Bronchial epithelial cell (primary cell): ENCODE measurements around the gene ISLR. TPM values are rescaled to one million over a fixed set of nuclear protein-coding genes. Genes with fewer than 3 reads are reported as not detected.

Source experiments
- DNase-seq: peaks from one replicate; pipeline ENCODE4 v3.0.0-alpha.2; 2010; ENCODE audit warnings: low read depth
- FAIRE-seq: peaks from 2 replicates; lab custom pipeline; 2011; peaks lifted over from hg19 to GRCh38; lab: Jason Lieb, UNC
- H3K27me3 ChIP-seq: 2 replicates; pipeline ENCODE4 v1.5.1; 2011; ENCODE audit warnings: low read length; ENCODE audit not compliant: control insufficient read depth, insufficient read depth
- H3K36me3 ChIP-seq: 2 replicates; pipeline ENCODE4 v1.5.1; 2011; ENCODE audit warnings: low read length; ENCODE audit not compliant: control insufficient read depth, insufficient read depth
- H3K4me3 ChIP-seq: 2 replicates; pipeline ENCODE4 v1.5.1; 2011; ENCODE audit warnings: mild to moderate bottlenecking, low read depth, low read length, control low read depth
- CTCF ChIP-seq: IDR thresholded peaks from 2 replicates; pipeline ENCODE4 v1.5.1; 2011; ENCODE audit warnings: mild to moderate bottlenecking, moderate library complexity, low read length, control low read depth, inconsistent platforms; ENCODE audit not compliant: insufficient read depth, severe bottlenecking
- total RNA-seq: library from RNA; depleted of rRNA; stranded (reverse); fragments of >200 nt; gene quantifications from 2 replicates; pipeline ENCODE4 v1.2.1, GENCODE V29; 2014

ISLR gene
- total RNA-seq, 1 donor from 2014 or later = 0.53 TPM

GRCh38 chr15:74144153-74144775 is 29.2 kb upstream of the ISLR start:
- DNase-seq (no peak), FAIRE-seq (peak; percentile 36)
- TF ChIP-seq CTCF = no peak
- no peaks in the 10 kb centered on the region for H3K36me3 ChIP-seq
- no peak overlapping the region for H3K4me3 ChIP-seq
- peaks cover 6% of the 10 kb centered on the region for H3K27me3 ChIP-seq

DNA sequence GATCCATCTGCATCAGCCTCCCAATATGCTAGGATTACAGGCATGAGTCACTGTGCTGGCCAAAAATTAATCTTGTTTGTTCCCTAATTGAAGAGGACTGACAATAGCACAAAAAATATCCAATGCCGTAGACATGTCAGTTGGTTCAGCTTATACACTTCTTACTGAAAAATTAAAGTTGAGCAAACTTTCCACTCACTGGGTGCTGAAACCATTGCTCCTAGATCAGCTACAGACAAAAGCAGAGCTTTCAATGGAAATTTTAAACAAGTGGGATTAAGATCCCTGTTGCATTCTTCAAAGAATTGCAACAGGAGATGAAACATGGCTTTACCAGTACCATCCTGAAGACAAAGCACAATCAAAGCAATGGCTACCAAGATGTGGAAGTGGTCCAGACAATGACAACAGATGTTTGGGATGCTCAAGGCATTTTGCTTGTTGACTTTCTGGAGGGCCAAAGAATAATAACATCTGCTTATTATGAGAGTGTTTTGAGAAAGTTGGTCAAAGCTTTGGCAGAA is 27.2 kb upstream of the ISLR start:
- no peak for TF ChIP-seq CTCF
- FAIRE-seq (no peak), DNase-seq (no peak)
- no peak overlapping the region for H3K4me3 ChIP-seq
- no peaks in the 10 kb centered on the region for H3K36me3 ChIP-seq
- peaks cover 2% of the 10 kb centered on the region for H3K27me3 ChIP-seq

- Histone ChIP-seq H3K36me3 (no peaks in the 10 kb centered on the region), H3K4me3 (no peak overlapping the region), H3K27me3 (peaks cover 2% of the 10 kb centered on the region)
- FAIRE-seq (no peak), DNase-seq (no peak)
- TF ChIP-seq CTCF = no peak
Measured at GRCh38 chr15:74147051-74147450, 26.5 kb upstream of the ISLR start.

DNA sequence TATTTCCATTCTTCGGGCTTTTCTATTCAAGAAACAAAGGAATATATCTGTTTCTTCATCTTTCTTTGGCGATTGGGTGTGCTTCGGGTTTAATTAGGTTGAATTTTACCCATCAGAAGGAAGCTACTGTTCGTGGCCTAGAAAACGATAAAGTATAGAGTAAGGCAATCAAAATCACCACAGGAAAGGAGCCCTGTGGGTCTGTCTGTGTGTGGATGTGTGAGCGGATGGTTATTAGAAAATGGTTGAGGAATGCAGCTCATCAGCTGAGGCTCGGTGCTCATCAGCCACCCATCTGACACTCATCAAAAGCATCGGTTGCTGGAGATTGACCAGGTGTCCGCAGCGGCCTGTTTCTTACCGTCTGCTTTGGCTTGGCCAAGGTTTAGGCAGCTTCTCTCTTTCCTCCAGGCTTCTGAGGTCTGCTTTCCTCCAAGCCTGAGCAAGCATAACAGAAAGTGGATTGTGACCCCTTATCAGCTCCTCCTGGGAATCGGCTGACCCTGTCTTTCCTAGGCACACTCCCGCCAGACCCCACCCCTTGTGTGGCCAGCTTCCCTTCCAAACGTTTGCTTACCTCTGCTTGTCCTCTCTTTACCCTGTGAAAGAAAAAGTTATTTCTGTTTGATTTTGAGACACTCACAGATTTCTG is 17.6 kb upstream of the ISLR start:
- H3K36me3 ChIP-seq = no peaks in the 10 kb centered on the region
- no peak for DNase-seq
- no peak for TF ChIP-seq CTCF
- no peak overlapping the region for H3K4me3 ChIP-seq
- H3K27me3 ChIP-seq = peaks cover 3% of the 10 kb centered on the region
- FAIRE-seq = no peak

DNA sequence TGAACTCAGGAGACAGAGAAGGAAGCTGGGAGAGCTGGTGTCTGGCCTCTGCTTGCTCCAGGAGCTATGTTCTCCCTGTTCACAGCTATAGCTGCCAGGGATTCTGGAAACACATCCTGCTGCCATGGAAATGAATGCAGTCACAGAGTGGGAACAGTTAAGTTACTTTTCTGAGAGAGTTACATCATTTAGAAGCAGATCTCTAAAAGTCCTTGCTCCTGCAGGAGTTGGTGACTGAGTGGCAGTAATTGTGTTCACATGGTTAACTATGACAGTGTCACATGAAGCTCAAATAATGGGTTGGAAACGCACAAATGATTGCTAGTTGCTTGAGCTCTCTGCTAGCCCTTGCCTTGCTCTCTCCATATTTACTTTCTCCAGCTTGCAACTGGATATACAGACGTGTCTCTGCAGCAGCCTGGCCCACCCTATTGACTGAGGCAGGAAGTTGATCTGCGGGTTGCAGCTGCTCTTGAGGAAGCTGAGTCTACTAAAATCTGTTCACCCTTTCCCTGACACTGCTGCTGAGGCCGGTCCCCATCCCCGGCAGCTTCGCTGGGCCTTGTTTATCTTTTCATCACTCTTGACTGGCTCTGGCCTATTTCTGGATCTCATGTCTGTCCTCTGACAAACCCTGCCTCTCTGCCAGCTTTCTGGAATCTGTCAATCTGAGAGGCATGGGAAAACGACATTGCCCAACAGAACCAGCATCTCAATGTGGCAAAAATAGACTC is 16.7 kb upstream of the ISLR start:
- Histone ChIP-seq H3K36me3 (no peaks in the 10 kb centered on the region), H3K27me3 (peaks cover 3% of the 10 kb centered on the region), H3K4me3 (no peak overlapping the region)
- no peak for FAIRE-seq
- no peak for TF ChIP-seq CTCF
- DNase-seq = no peak
